GM12878 (cell line): ENCODE data around the gene RHOT1. TPM values are rescaled to one million over a fixed set of nuclear protein-coding genes. Genes with fewer than 3 reads are reported as not detected.

Source experiments
- ATAC-seq: fragments of 200-7000 bp; cut with Tn5 transposase; 3 replicates; pipeline ENCODE4 v1.9.1; 2020; ENCODE audit warnings: mild to moderate bottlenecking, moderate library complexity
- BruUV-seq: library from RNA; stranded (reverse); fragments of 400-500 nt; replicated peaks from 2 replicates; lab custom pipeline; 2021; lab: Mats Ljungman, UMichigan
- CTCF ChIA-PET: fragments of 300-600 bp; sonication (Branson Sonifier 250); formaldehyde crosslinking; extraction: SDS; loops from one replicate; lab custom pipeline; 2021; ENCODE audit warnings: inconsistent platforms; lab: Yijun Ruan, JAX
- POLR2A ChIA-PET: fragments of 350-600 bp; formaldehyde crosslinking; extraction: SDS; loops from one replicate; lab custom pipeline; 2021; ENCODE audit warnings: inconsistent platforms; lab: Charles Lee
- RAD21 ChIA-PET: fragments of 300-600 bp; sonication (Branson Sonifier 250); formaldehyde crosslinking; loops from one replicate; lab custom pipeline; 2023; ENCODE audit warnings: antibody characterized with exemption; ENCODE audit not compliant: unreplicated experiment; lab: Charles Lee
- SMC1A ChIA-PET: fragments of 300-600 bp; sonication (Branson Sonifier 250); formaldehyde crosslinking; loops from one replicate; lab custom pipeline; 2023; ENCODE audit not compliant: unreplicated experiment, uncharacterized antibody; lab: Charles Lee
- DNase-seq: peaks from one replicate; pipeline ENCODE4 v3.0.0-alpha.2; 2011; ENCODE audit warnings: low read depth, low spot score
- FAIRE-seq: peaks from 3 replicates; lab custom pipeline; 2011; peaks lifted over from hg19 to GRCh38; lab: Jason Lieb, UNC
- H2AFZ ChIP-seq: 2 replicates; pipeline ENCODE4 v1.6.0; 2011; ENCODE audit warnings: low read depth, low read length, control low read depth; ENCODE audit not compliant: control insufficient read depth
- H3K27ac ChIP-seq: 2 replicates; pipeline ENCODE4 v1.5.1; 2011; ENCODE audit warnings: control low read depth; ENCODE audit not compliant: control insufficient read depth, insufficient read depth
- H3K27me3 ChIP-seq, 2 experiments: replicated peaks in 1 of 2; 2 replicates each; pipeline versions ENCODE4 v1.6.0 to v1.6.1; 2011; ENCODE audit warnings: low read length in 1 of 2; ENCODE audit not compliant: control insufficient read depth in 2 of 2, insufficient read depth in 2 of 2
- H3K36me3 ChIP-seq, 2 experiments: 2 replicates each; pipeline ENCODE4 v1.5.1; 2011; ENCODE audit warnings: low read length in 1 of 2; ENCODE audit not compliant: control insufficient read depth in 2 of 2, insufficient read depth in 2 of 2
- H3K4me1 ChIP-seq: 2 replicates; pipeline ENCODE4 v1.6.1; 2011; ENCODE audit warnings: mild to moderate bottlenecking, low read length, moderate library complexity, mixed read lengths; ENCODE audit not compliant: control insufficient read depth, insufficient read depth
- H3K4me2 ChIP-seq: 2 replicates; pipeline ENCODE4 v1.6.0; 2011; ENCODE audit warnings: control low read depth; ENCODE audit not compliant: control insufficient read depth, insufficient read depth
- H3K4me3 ChIP-seq: fragments of 200-600 bp; sonication (generic); 2 replicates; pipeline ENCODE4 v1.5.1; 2016
- H3K79me2 ChIP-seq: 2 replicates; pipeline ENCODE4 v1.6.0; 2011; ENCODE audit warnings: low read length; ENCODE audit not compliant: control insufficient read depth, insufficient read depth
- H3K9ac ChIP-seq: 2 replicates; pipeline ENCODE4 v1.8.0; 2011; ENCODE audit warnings: low read length, control low read depth, mixed read lengths; ENCODE audit not compliant: control insufficient read depth, insufficient read depth
- H3K9me3 ChIP-seq: replicated peaks from 3 replicates; pipeline ENCODE4 v1.5.1; 2011; ENCODE audit warnings: mild to moderate bottlenecking, low read length; ENCODE audit not compliant: control insufficient read depth, insufficient read depth
- H4K20me1 ChIP-seq: 2 replicates; pipeline ENCODE4 v1.6.0; 2011; ENCODE audit not compliant: control insufficient read depth, insufficient read depth
- EED ChIP-seq: sonication (generic); IDR thresholded peaks from 2 replicates; pipeline ENCODE4 v1.6.1; 2016; ENCODE audit warnings: antibody characterized with exemption, low read depth
- FOXK2 ChIP-seq: fragments of 450-650 bp; IDR thresholded peaks from 2 replicates; pipeline ENCODE4 v1.6.1; 2017; ENCODE audit warnings: mild to moderate bottlenecking, moderate library complexity
- HSF1 ChIP-seq: fragments of 150-350 bp; IDR thresholded peaks from 2 replicates; pipeline ENCODE4 v1.6.1; 2014; ENCODE audit warnings: mild to moderate bottlenecking, low read depth, low read length
- MEF2B ChIP-seq: fragments of 450-650 bp; IDR thresholded peaks from 2 replicates; pipeline ENCODE4 v1.6.1; 2018; ENCODE audit warnings: mild to moderate bottlenecking, moderate library complexity; ENCODE audit not compliant: partially characterized antibody, poor library complexity, severe bottlenecking
- NKRF ChIP-seq: fragments of 450-650 bp; conservative IDR thresholded peaks from 2 replicates; pipeline ENCODE4 v1.6.1; 2017; ENCODE audit warnings: mild to moderate bottlenecking, moderate library complexity
- PKNOX1 ChIP-seq: fragments of 450-650 bp; IDR thresholded peaks from 2 replicates; pipeline ENCODE4 v1.6.1; 2016; ENCODE audit warnings: mild to moderate bottlenecking
- RFX5 ChIP-seq: IDR thresholded peaks from 2 replicates; pipeline ENCODE4 v1.6.1; 2011; ENCODE audit warnings: low read depth, low read length, improper control_type of control experiment
- TCF12 ChIP-seq: IDR thresholded peaks from 2 replicates; pipeline ENCODE4 v1.6.1; 2011; ENCODE audit warnings: low read depth, mild to moderate bottlenecking, low read length
- USF1 ChIP-seq: IDR thresholded peaks from 2 replicates; pipeline ENCODE4 v1.6.1; 2011; ENCODE audit warnings: borderline replicate concordance, low read depth, mild to moderate bottlenecking, moderate library complexity, mixed read lengths, low read length; ENCODE audit not compliant: insufficient read depth; ENCODE audit errors: extremely low read length
- WGBS: methylation state at CpG from one replicate; pipeline ENCODE4 v1.1.6; 2016; ENCODE audit warnings: low lambda C conversion rate; ENCODE audit not compliant: insufficient replicate concordance, insufficient coverage; ENCODE audit errors: missing lambda C conversion rate; 5-methylcytosine and 5-hydroxymethylcytosine counted together
- in situ Hi-C: fragments of 300-500 bp; cut with MboI; formaldehyde crosslinking; loops from 9 replicates; pipeline ENCODE4 v1.14.3; 2018; ENCODE audit warnings: mixed read lengths
- intact Hi-C: fragments of 100-400 bp; cut with micrococcal nuclease; formaldehyde crosslinking; loops from one replicate; pipeline ENCODE4 v1.14.2; 2022; ENCODE audit not compliant: unreplicated experiment
- polyA plus RNA-seq, 11 experiments: library from polyadenylated mRNA; depleted of rRNA in 4 of 11; unstranded in 6 of 11; stranded (reverse) in 5 of 11; fragments of >200 nt; fragmentation: Nextera tagmentation in 4 of 11; fragmentation: Illumina TruSeq in 1 of 11; extraction: Ambion mirVana in 4 of 11; extraction: Trizol in 1 of 11; gene quantifications; 1 replicate in 1 of 11; 2 replicates in 10 of 11; pipeline versions ENCODE4 v1.2.1 to v1.2.3, GENCODE V29; 2011 to 2016; ENCODE audit warnings: inconsistent platforms in 2 of 11, missing spikeins in 2 of 11, low read depth in 1 of 11
- total RNA-seq, 4 experiments: library from RNA; depleted of rRNA in 3 of 4; stranded (reverse); fragments of >200 nt in 3 of 4; fragmentation: Illumina TruSeq in 1 of 4; extraction: Trizol in 1 of 4; gene quantifications; 2 replicates each; pipeline versions ENCODE4 v1.2.1 to v1.2.3, GENCODE V29; 2013 to 2021

RHOT1 gene
- total and polyA plus RNA-seq, 10 of the 15 experiments (the other 5 are each of a cell fraction or from before 2014, with no cell fraction given): 13.3 to 68.2 (median 22.8) TPM

- no peaks in the 10 kb centered on the region for H3K27me3 ChIP-seq
- FAIRE-seq: no peak
- H3K4me2 ChIP-seq: no peak overlapping the region
- no TSS peak for BruUV-seq
- H2AFZ ChIP-seq: no peak overlapping the region
- CTCF ChIA-PET: no interaction called here
- H3K9me3 ChIP-seq: no peaks in the 10 kb centered on the region
- POLR2A ChIA-PET: no interaction called here
- DNase-seq: no peak
- intact Hi-C loops (no loop called here), in situ Hi-C loops (no loop called here)
- H3K4me1 ChIP-seq: no peaks in the 10 kb centered on the region
- WGBS: 92% methylated on average over 1 of the region's 1 CpG
- H3K9ac ChIP-seq: no peak overlapping the region
- no peak overlapping the region for H3K4me3 ChIP-seq
- RAD21 ChIA-PET: no interaction called here
- H3K27ac ChIP-seq: no peak overlapping the region
- ATAC-seq: no peak
- H3K79me2 ChIP-seq: no peaks in the 10 kb centered on the region
- H4K20me1 ChIP-seq: no peaks in the 10 kb centered on the region
- SMC1A ChIA-PET: no interaction called here
- peaks cover 0 to 6% of the 10 kb centered on the region in 2 experiments; a peak in 3 of 4 replicates for H3K36me3 ChIP-seq
- TF ChIP-seq TCF12: no peak
- no peak for TF ChIP-seq FOXK2
- no peak for TF ChIP-seq HSF1
- no peak for TF ChIP-seq NKRF
- no peak for TF ChIP-seq EED
- TF ChIP-seq USF1: no peak
- no peak for TF ChIP-seq MEF2B
- TF ChIP-seq RFX5: no peak
- no peak for TF ChIP-seq PKNOX1
Measured at GRCh38 chr17:32197987-32198386, 55.7 kb downstream of the RHOT1 start.
